DND-41 (cell line): ENCODE data around the gene NKAIN4.

ENCODE experiments used
- EZH2 ChIP-seq: IDR thresholded peaks from 3 replicates; pipeline ENCODE4 v1.6.1; 2012; ENCODE audit warnings: borderline replicate concordance, low read depth, mild to moderate bottlenecking, moderate library complexity, low read length, inconsistent platforms; ENCODE audit not compliant: severe bottlenecking
- TF ChIP-seq, protein P1 (sequence below): IDR thresholded peaks from 2 replicates; pipeline ENCODE4 v1.5.1; 2012; ENCODE audit warnings: borderline replicate concordance, low read length, moderate library complexity, mild to moderate bottlenecking; ENCODE audit not compliant: poor library complexity, severe bottlenecking; ENCODE audit errors: extremely low read depth

DNA sequence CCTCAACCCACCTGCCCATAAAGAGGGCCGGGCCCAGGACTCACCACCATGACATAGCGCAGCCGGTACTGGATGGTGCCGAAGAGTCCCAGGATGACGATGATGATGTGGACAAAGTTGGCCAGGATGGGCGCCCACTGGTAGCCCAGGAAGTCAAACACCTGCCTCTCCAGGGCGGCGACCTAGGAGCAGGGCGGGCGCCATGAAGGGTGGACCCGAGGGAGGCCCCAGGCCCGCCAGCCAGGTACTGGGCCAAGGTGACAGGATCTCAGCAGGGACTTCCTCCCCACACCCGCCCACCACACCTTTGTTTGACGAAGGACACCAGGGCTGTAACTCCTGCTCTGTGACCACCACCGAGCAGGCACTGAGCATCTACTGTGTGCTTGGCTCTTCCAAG is 4.4 kb downstream of the NKAIN4 start:
- TF ChIP-seq, protein P1, sequence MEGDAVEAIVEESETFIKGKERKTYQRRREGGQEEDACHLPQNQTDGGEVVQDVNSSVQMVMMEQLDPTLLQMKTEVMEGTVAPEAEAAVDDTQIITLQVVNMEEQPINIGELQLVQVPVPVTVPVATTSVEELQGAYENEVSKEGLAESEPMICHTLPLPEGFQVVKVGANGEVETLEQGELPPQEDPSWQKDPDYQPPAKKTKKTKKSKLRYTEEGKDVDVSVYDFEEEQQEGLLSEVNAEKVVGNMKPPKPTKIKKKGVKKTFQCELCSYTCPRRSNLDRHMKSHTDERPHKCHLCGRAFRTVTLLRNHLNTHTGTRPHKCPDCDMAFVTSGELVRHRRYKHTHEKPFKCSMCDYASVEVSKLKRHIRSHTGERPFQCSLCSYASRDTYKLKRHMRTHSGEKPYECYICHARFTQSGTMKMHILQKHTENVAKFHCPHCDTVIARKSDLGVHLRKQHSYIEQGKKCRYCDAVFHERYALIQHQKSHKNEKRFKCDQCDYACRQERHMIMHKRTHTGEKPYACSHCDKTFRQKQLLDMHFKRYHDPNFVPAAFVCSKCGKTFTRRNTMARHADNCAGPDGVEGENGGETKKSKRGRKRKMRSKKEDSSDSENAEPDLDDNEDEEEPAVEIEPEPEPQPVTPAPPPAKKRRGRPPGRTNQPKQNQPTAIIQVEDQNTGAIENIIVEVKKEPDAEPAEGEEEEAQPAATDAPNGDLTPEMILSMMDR = no peak
- no peak for TF ChIP-seq EZH2
